HG02943 (cell line): Measurements from ENCODE around the gene ZNF136.

Experiments used
- ATAC-seq: cut with Tn5 transposase; IDR thresholded peaks from one replicate; pipeline ENCODE4 v1.9.1; 2021; ENCODE audit warnings: mild to moderate bottlenecking, low read depth, moderate library complexity; ENCODE audit not compliant: unreplicated experiment

ZNF136 gene

GRCh38 chr19:12162882-12163806 lies at the start of gene ZNF136:
Gene ZNF136, plus strand, starts transcription at chr19:12163096. Its CDS starts 108 bp downstream, at chr19:12163204.
- ATAC-seq: peak; percentile 95

GRCh38 chr19:12113121-12113520 lies 49.8 kb upstream of the ZNF136 start:
- ATAC-seq: no peak

- no peak for ATAC-seq
Measured at GRCh38 chr19:12117201-12117970, 45.5 kb upstream of the ZNF136 start.

GRCh38 chr19:12126707-12127106 lies 36.2 kb upstream of the ZNF136 start:
- ATAC-seq: no peak

GRCh38 chr19:12133069-12133468 lies 29.8 kb upstream of the ZNF136 start:
- no peak for ATAC-seq

- no peak for ATAC-seq
Measured at GRCh38 chr19:12137221-12137940, 25.5 kb upstream of the ZNF136 start.

- ATAC-seq: no peak
Measured at GRCh38 chr19:12139269-12139668, 23.6 kb upstream of the ZNF136 start.

- ATAC-seq: peak; percentile 89
Measured at GRCh38 chr19:12139885-12140544, 22.9 kb upstream of the ZNF136 start, which contains the start of gene ZNF20. Gene ZNF20, minus strand, starts transcription at chr19:12140350. Its CDS starts 168 bp downstream, at chr19:12140182.

- ATAC-seq: peak; percentile 14
Measured at GRCh38 chr19:12140545-12141404, 22.1 kb upstream of the ZNF136 start.

- ATAC-seq: no peak
Measured at GRCh38 chr19:12141405-12141736, 21.5 kb upstream of the ZNF136 start.

GRCh38 chr19:12145348-12145747 lies 17.5 kb upstream of the ZNF136 start:
- ATAC-seq: no peak

GRCh38 chr19:12155324-12155860 lies 7.5 kb upstream of the ZNF136 start:
- ATAC-seq: no peak

GRCh38 chr19:12156223-12157058 lies 6.5 kb upstream of the ZNF136 start, which contains the start of gene ZNF625:
Gene ZNF625, minus strand, starts transcription at chr19:12156734. Its CDS starts 176 bp downstream, at chr19:12156558.
- peak; percentile 71 for ATAC-seq

- ATAC-seq: no peak
Measured at GRCh38 chr19:12159773-12160414, 3.0 kb upstream of the ZNF136 start.

- ATAC-seq: no peak
Measured at GRCh38 chr19:12162513-12162881, 399 bp upstream of the ZNF136 start.

GRCh38 chr19:12163826-12164225 lies 930 bp downstream of the ZNF136 start:
- no peak for ATAC-seq

GRCh38 chr19:12166626-12167025 lies 3.7 kb downstream of the ZNF136 start:
- ATAC-seq: no peak

- no peak for ATAC-seq
Measured at GRCh38 chr19:12180377-12180776, 17.5 kb downstream of the ZNF136 start.
